K562 (cell line): ENCODE data around the gene VPS37D. TPM values are rescaled to one million over a fixed set of nuclear protein-coding genes. Genes with fewer than 3 reads are reported as not detected.

Experiments
- ATAC-seq: fragments of 200-7000 bp; cut with Tn5 transposase; 3 replicates; pipeline ENCODE4 v1.9.1; 2020; ENCODE audit warnings: moderate library complexity
- BruUV-seq: library from RNA; stranded (reverse); fragments of 400-500 nt; replicated peaks from 2 replicates; lab custom pipeline; 2021; lab: Mats Ljungman, UMichigan
- CTCF ChIA-PET: fragments of 300-600 bp; formaldehyde crosslinking; extraction: SDS; loops from one replicate; lab custom pipeline; 2021; ENCODE audit warnings: low intra/inter-chr PET ratio; lab: Yijun Ruan, JAX
- POLR2A ChIA-PET: fragments of 300-600, 350-650 bp; sonication (Branson Sonifier 250); formaldehyde crosslinking; extraction: SDS; loops from one replicate; lab custom pipeline; 2021; ENCODE audit warnings: antibody characterized with exemption, inconsistent platforms; lab: Yijun Ruan, JAX
- DNase-seq, 4 experiments: peaks; one replicate each; pipeline versions ENCODE4 v3.0.0 to v3.0.0-alpha.2; 2011 to 2018; ENCODE audit warnings: low spot score in 3 of 4, mixed read lengths in 3 of 4; ENCODE audit errors: extremely low read depth in 1 of 4
- FAIRE-seq: peaks from 2 replicates; lab custom pipeline; 2011; peaks lifted over from hg19 to GRCh38; lab: Jason Lieb, UNC
- H2AFZ ChIP-seq: 2 replicates; pipeline ENCODE4 v1.6.0; 2011; ENCODE audit warnings: low read depth, low read length, control low read depth, inconsistent platforms
- H3K27ac ChIP-seq: fragments of 200-600 bp; 3 replicates; pipeline ENCODE4 v1.8.0; 2011; ENCODE audit warnings: low read depth, mild to moderate bottlenecking, control low read depth, inconsistent platforms, low read length, moderate library complexity, mixed read lengths; ENCODE audit errors: extremely low read depth
- H3K27me3 ChIP-seq, 2 experiments: fragments of 300-600 bp in 1 of 2; 2 replicates in 1 of 2; 3 replicates in 1 of 2; pipeline versions ENCODE4 v1.6.0 to v1.8.0; 2011; ENCODE audit warnings: inconsistent platforms in 2 of 2, low read length in 2 of 2, mild to moderate bottlenecking in 1 of 2, mixed read lengths in 1 of 2, moderate library complexity in 1 of 2; ENCODE audit not compliant: control insufficient read depth in 2 of 2, insufficient read depth in 2 of 2
- H3K36me3 ChIP-seq: fragments of 300-600 bp; 3 replicates; pipeline ENCODE4 v1.8.0; 2011; ENCODE audit warnings: mild to moderate bottlenecking, low read length, inconsistent platforms; ENCODE audit not compliant: control insufficient read depth, insufficient read depth
- H3K4me1 ChIP-seq, 2 experiments: fragments of 200-600 bp in 1 of 2; replicated peaks in 1 of 2; 2 replicates in 1 of 2; 3 replicates in 1 of 2; pipeline versions ENCODE4 v1.5.1 to v1.8.0; 2011; ENCODE audit warnings: inconsistent platforms in 2 of 2, low read length in 2 of 2, mild to moderate bottlenecking in 1 of 2, mixed read lengths in 1 of 2, moderate library complexity in 1 of 2; ENCODE audit not compliant: control insufficient read depth in 2 of 2, insufficient read depth in 2 of 2
- H3K4me2 ChIP-seq: 2 replicates; pipeline ENCODE4 v1.6.1; 2011; ENCODE audit warnings: low read length, control low read depth, inconsistent platforms, mixed read lengths; ENCODE audit not compliant: insufficient read depth
- H3K4me3 ChIP-seq: fragments of 200-600 bp; sonication (generic), shearing (Covaris generic); 2 replicates; pipeline ENCODE4 v1.5.1; 2016; ENCODE audit warnings: control low read depth, inconsistent platforms
- H3K79me2 ChIP-seq: fragments of 200-600 bp; 3 replicates; pipeline ENCODE4 v1.8.0; 2011; ENCODE audit warnings: low read length, inconsistent platforms; ENCODE audit not compliant: control insufficient read depth, insufficient read depth
- H3K9ac ChIP-seq, 2 experiments: 2 replicates each; pipeline versions ENCODE4 v1.6.0 to v1.6.1; 2011; ENCODE audit warnings: low read depth in 2 of 2, low read length in 2 of 2, control low read depth in 1 of 2, inconsistent platforms in 1 of 2, mild to moderate bottlenecking in 1 of 2, mixed read lengths in 1 of 2; ENCODE audit not compliant: insufficient read depth in 1 of 2
- H3K9me1 ChIP-seq: one replicate; pipeline ENCODE4 v1.6.0; 2011; ENCODE audit warnings: inconsistent platforms, mild to moderate bottlenecking, low read length, moderate library complexity; ENCODE audit not compliant: control insufficient read depth, insufficient read depth
- H3K9me3 ChIP-seq: replicated peaks from 2 replicates; pipeline ENCODE4 v1.5.1; 2011; ENCODE audit warnings: low read depth, low read length, inconsistent platforms; ENCODE audit not compliant: control insufficient read depth, insufficient read depth
- H4K20me1 ChIP-seq: replicated peaks from 2 replicates; pipeline ENCODE4 v1.6.1; 2011; ENCODE audit warnings: low read length, inconsistent platforms, mixed read lengths; ENCODE audit not compliant: control insufficient read depth, insufficient read depth
- HLTF ChIP-seq: fragments of 450-650 bp; IDR thresholded peaks from 2 replicates; pipeline ENCODE4 v1.6.1; 2016
- NFYB ChIP-seq: IDR thresholded peaks from 2 replicates; pipeline ENCODE4 v1.6.1; 2011; ENCODE audit warnings: mild to moderate bottlenecking, moderate library complexity; ENCODE audit not compliant: insufficient read length; ENCODE audit errors: extremely low read depth
- PATZ1 ChIP-seq: fragments of 250-450 bp; sonication (Bioruptor Pico); IDR thresholded peaks from 2 replicates; pipeline ENCODE4 v1.5.0; 2020; ENCODE audit warnings: mild to moderate bottlenecking, borderline replicate concordance
- RAD21 ChIP-seq, 2 experiments: fragments of 250-450 bp in 1 of 2; fragments of 450-650 bp in 1 of 2; sonication (Bioruptor Pico) in 1 of 2; formaldehyde crosslinking in 1 of 2; IDR thresholded peaks in 1 of 2; conservative IDR thresholded peaks in 1 of 2; 2 replicates each; pipeline versions ENCODE4 v1.4.0 to v1.8.0; 2020 to 2022; ENCODE audit warnings: mild to moderate bottlenecking in 2 of 2, moderate library complexity in 1 of 2
- RUNX1 ChIP-seq: sonication (generic); IDR thresholded peaks from 2 replicates; pipeline ENCODE4 v1.6.1; 2016; ENCODE audit warnings: antibody characterized with exemption, low read depth
- SIRT6 ChIP-seq: IDR thresholded peaks from one replicate; pipeline ENCODE4 v1.6.1; 2012; ENCODE audit warnings: low read depth, mild to moderate bottlenecking, control low read depth, inconsistent platforms, low read length, moderate library complexity
- SMAD2 ChIP-seq: fragments of 150-350 bp; IDR thresholded peaks from 2 replicates; pipeline ENCODE4 v1.6.1; 2014; ENCODE audit warnings: low read depth, mild to moderate bottlenecking, low read length
- ZNF134 ChIP-seq: fragments of 250-450 bp; sonication (Bioruptor Pico); conservative IDR thresholded peaks from 2 replicates; pipeline ENCODE4 v1.4.0; 2020
- ZNF23 ChIP-seq: fragments of 250-450 bp; sonication (Bioruptor Pico); IDR thresholded peaks from 2 replicates; pipeline ENCODE4 v1.4.0; 2020; ENCODE audit warnings: mild to moderate bottlenecking
- ZNF449 ChIP-seq: fragments of 250-450 bp; sonication (Bioruptor Pico); IDR thresholded peaks from 2 replicates; pipeline ENCODE4 v1.8.0; 2022; ENCODE audit warnings: moderate library complexity, mild to moderate bottlenecking, inconsistent platforms
- WGBS: fragments of 100-300 bp; shearing (Covaris generic); methylation state at CpG from one replicate; pipeline ENCODE4 v1.1.6; 2016; ENCODE audit warnings: low coverage, mixed read lengths; ENCODE audit not compliant: insufficient coverage; ENCODE audit errors: missing lambda C conversion rate; 5-methylcytosine and 5-hydroxymethylcytosine counted together
- in situ Hi-C: fragments of 300-500 bp; cut with MboI; formaldehyde crosslinking; loops from 4 replicates; pipeline ENCODE4 v1.15.0; 2018; ENCODE audit warnings: inconsistent platforms, mixed read lengths
- intact Hi-C: fragments of 100-400 bp; cut with micrococcal nuclease; formaldehyde crosslinking; loops from 2 replicates; pipeline ENCODE4 v1.14.2; 2022
- polyA plus RNA-seq, 8 experiments: library from polyadenylated mRNA; depleted of rRNA in 4 of 8; stranded (reverse) in 5 of 8; unstranded in 3 of 8; fragments of >200 nt; fragmentation: Nextera tagmentation in 2 of 8; fragmentation: Illumina TruSeq in 1 of 8; extraction: Ambion mirVana in 2 of 8; extraction: Trizol in 1 of 8; gene quantifications; 2 replicates each; pipeline versions ENCODE4 v1.2.1 to v1.2.3, GENCODE V29; 2011 to 2014; ENCODE audit warnings: inconsistent platforms in 1 of 8, missing spikeins in 1 of 8
- total RNA-seq, 7 experiments: library from RNA; depleted of rRNA in 6 of 7; stranded (reverse); fragments of >200 nt in 6 of 7; fragmentation: Illumina TruSeq in 2 of 7; extraction: Trizol in 2 of 7; gene quantifications; 2 replicates each; pipeline versions ENCODE4 v1.2.1 to v1.2.3, GENCODE V29; 2011 to 2021; ENCODE audit warnings: low replicate concordance in 1 of 7
- TF ChIP-seq, protein P1 (sequence below): sonication (generic); formaldehyde crosslinking; IDR thresholded peaks from 2 replicates; pipeline ENCODE4 v1.8.0; 2022; ENCODE audit warnings: mild to moderate bottlenecking, missing genetic modification reagents

VPS37D gene
- total and polyA plus RNA-seq, 9 of the 15 experiments (the other 6 are each of a cell fraction or from before 2014, with no cell fraction given): 0.25 to 2.3 (median 1.0) TPM; not detected in 3

- no peak for TF ChIP-seq PATZ1 (CRISPR knock-in tag)
- TF ChIP-seq NFYB: no peak
- peak; percentile 31; the same call in 1 of the 2 replicates for TF ChIP-seq HLTF
- TF ChIP-seq, protein P1, sequence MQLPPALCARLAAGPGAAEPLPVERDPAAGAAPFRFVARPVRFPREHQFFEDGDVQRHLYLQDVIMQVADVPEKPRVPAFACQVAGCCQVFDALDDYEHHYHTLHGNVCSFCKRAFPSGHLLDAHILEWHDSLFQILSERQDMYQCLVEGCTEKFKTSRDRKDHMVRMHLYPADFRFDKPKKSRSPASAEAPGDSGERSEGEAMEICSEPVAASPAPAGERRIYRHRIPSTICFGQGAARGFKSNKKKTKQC (CRISPR knock-in tag): no peak
- peak; percentile 22 to 49; a peak in 3 of 4 replicates for TF ChIP-seq RAD21 (CRISPR knock-in tag; conservative IDR thresholded peaks at IDR 0.05 in 1 of 2, IDR thresholded peaks at IDR 0.05 in 1 of 2)
- TF ChIP-seq ZNF134 (CRISPR knock-in tag): 0 out of 2 replicates have a peak, but pooled peaks have one; percentile 37
Measured at GRCh38 chr7:73701357-73701995, 33.8 kb downstream of the VPS37D start (continued).

DNA sequence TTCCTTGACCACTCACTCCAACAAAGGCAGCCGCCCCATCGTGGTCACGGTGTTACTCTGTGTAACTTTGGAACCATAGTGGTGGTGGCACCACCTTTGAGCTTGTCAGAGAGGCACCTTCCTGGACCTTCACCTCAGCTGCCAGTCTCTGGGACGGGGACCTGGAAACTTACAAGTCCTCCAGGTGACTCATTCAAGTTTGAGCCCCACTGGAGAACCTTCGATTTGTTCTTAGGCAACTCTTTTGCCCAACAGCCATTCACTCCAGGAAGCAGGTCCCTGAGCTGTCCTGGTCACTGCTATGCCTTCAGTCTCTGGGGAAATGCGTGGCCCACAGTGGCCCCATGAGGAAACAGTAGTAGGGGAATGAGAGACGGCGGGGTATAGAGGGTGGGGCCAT, 34.6 kb downstream of the VPS37D start:
- no peak for FAIRE-seq
- no peak for ATAC-seq
- Histone ChIP-seq H3K4me3 (no peak overlapping the region), H3K9me1 (no peaks in the 10 kb centered on the region), H3K79me2 (no peaks in the 10 kb centered on the region), H3K9me3 (no peaks in the 10 kb centered on the region), H3K4me2 (no peak overlapping the region), H3K4me1 (peaks cover 20 to 67% of the 10 kb centered on the region in 2 experiments; a peak in 4 of 5 replicates), H3K36me3 (peaks cover 48% of the 10 kb centered on the region; the same call in 2 of the 3 replicates), H3K27me3 (no peaks in the 10 kb centered on the region; a peak in 1 of 5 replicates), H3K27ac (no peak overlapping the region), H4K20me1 (peaks cover 30% of the 10 kb centered on the region), H2AFZ (no peak overlapping the region), H3K9ac (no peak overlapping the region)
- POLR2A ChIA-PET: interaction anchor here (0.5 to 2.1 kb wide), 9 partner anchors 9 to 91 kb away, joined by 3 to 7 read pairs (median 4); partner anchors contain the start of gene STX1A
- CTCF ChIA-PET: interaction anchor here (0.6 to 0.8 kb wide), 2 partner anchors 16 to 35 kb away, joined by 3 to 4 read pairs; partner anchors contain the start of gene VPS37D
- intact Hi-C loops: no loop called here
- DNase-seq: no peak
- TF ChIP-seq RUNX1: no peak
- no peak for TF ChIP-seq SMAD2
- TF ChIP-seq ZNF23 (CRISPR knock-in tag): no peak
- TF ChIP-seq SIRT6: no peak
- TF ChIP-seq ZNF449 (CRISPR knock-in tag): no peak
- BruUV-seq: no TSS peak
- 85% methylated on average over 8 of the region's 8 CpGs for WGBS
- in situ Hi-C loops: no loop called here
